Measurements from ENCODE around the gene SLX4. TPM values are rescaled to one million over a fixed set of nuclear protein-coding genes. Genes with fewer than 3 reads are reported as not detected.
A peak's percentile ranks its signal among the peaks of the same experiment; 100 is the strongest.

The SLX4 gene
- total RNA-seq, 2 experiments from 2014 or later: 9.8 to 10.1 TPM

DNA sequence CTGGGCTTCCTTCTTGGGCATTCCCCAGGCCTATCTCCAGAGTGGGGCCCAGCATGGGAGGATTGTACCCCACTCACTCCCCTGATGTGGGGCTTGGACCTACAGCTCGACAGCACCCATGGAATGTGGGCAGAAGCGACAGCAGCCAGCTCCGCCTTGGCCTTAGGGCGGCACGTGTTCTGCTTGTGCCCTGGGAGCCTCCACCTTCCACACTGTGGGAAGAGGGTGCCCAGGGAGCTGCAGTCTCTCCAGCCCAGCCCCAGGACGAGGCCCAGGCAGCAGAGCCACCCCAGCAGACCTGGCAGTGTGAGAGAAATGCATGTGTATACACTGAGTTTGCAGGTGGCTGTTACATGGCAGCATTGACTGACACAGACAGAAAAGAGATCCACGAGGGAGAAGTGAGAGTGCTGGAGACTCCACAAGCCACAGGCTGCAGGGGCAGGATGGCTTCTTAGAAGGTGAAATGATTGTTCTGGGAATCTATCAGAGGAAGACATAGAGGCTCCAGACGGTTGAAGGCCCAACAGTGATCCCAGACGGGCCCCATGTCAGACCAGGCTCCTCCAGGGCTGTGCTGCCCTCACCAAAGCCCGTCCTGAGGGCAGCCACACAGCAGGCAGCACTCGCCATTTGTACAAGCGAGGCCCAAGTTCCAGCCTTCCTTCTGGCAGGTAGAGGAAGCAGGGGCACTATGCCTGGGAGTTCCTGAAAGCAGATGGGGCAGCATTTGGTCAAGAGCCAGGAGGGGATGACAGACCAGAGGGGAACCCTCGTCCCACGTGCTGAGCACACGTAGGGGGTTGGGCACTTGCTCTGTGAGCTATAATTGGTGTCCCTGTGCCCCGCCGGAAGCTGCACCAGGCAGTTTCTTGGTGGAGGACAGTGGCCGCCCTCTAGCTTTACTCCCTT is 40.3 kb upstream of the SLX4 start:
- peaks cover 5% of the 10 kb centered on the region for H3K36me3 Mint-ChIP-seq (ENCODE audit: low read depth)
- H3K4me3 Mint-ChIP-seq: no peak overlapping the region
- DNase-seq (no peak), ATAC-seq (no peak)
- no peaks in the 10 kb centered on the region for H3K9me3 Mint-ChIP-seq
- intact Hi-C loops (cut with micrococcal nuclease): no loop called here
- POLR2A ChIA-PET: no interaction called here
- CTCF ChIA-PET: no interaction called here
- peak overlapping the region; percentile 36 for H3K27ac Mint-ChIP-seq
- H3K27me3 Mint-ChIP-seq: no peaks in the 10 kb centered on the region
- peaks cover under 1% of the 10 kb centered on the region for H3K4me1 Mint-ChIP-seq (ENCODE audit: low read depth)
- TF ChIP-seq, protein P1, sequence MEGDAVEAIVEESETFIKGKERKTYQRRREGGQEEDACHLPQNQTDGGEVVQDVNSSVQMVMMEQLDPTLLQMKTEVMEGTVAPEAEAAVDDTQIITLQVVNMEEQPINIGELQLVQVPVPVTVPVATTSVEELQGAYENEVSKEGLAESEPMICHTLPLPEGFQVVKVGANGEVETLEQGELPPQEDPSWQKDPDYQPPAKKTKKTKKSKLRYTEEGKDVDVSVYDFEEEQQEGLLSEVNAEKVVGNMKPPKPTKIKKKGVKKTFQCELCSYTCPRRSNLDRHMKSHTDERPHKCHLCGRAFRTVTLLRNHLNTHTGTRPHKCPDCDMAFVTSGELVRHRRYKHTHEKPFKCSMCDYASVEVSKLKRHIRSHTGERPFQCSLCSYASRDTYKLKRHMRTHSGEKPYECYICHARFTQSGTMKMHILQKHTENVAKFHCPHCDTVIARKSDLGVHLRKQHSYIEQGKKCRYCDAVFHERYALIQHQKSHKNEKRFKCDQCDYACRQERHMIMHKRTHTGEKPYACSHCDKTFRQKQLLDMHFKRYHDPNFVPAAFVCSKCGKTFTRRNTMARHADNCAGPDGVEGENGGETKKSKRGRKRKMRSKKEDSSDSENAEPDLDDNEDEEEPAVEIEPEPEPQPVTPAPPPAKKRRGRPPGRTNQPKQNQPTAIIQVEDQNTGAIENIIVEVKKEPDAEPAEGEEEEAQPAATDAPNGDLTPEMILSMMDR (IDR thresholded peaks at IDR 0.05): no peak

DNA sequence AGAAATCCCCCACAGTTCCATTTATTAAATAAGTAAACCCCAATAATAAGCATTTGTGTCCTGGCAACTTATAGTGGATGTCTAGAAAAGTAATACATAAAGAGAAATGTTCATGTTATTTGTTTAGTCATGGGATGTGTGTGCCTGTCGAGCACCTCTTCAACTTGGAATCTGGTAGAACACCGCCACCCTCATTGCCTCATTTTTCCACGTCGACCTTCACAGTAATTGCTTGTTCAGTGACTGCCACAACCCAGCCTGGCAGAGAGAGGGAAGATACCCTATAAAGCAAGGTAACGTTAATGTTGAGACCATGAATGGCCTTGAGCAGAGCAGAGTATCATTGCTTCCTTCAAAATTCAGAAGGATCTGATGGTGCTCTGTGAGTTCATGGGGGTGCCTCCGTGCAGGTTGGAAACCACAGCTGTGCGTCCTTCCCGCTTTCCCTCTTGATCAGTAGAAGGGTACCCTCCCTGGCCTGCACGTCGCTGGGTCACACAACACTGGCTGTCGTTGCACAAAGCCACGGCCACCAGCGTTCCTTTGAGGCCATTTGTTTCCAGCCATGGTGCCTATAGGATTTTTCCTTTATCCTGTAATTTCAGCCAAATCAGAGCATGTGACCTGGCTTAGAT is 39.3 kb upstream of the SLX4 start:
- intact Hi-C loops (cut with micrococcal nuclease): no loop called here
- ChIA-PET POLR2A (no interaction called here), CTCF (interaction anchor here (1.3 to 1.4 kb wide), 2 partner anchors 12 to 25 kb away, joined by 3 to 4 read pairs; no protein-coding TSS in a partner anchor)
- DNase-seq: no peak
- TF ChIP-seq, protein P1 (IDR thresholded peaks at IDR 0.05): no peak
- H3K27me3 Mint-ChIP-seq: no peaks in the 10 kb centered on the region
- no peaks in the 10 kb centered on the region for H3K9me3 Mint-ChIP-seq
- ATAC-seq: no peak
- no peak overlapping the region for H3K27ac Mint-ChIP-seq
- peaks cover 3% of the 10 kb centered on the region for H3K36me3 Mint-ChIP-seq (ENCODE audit: low read depth)
- peaks cover 3% of the 10 kb centered on the region for H3K4me1 Mint-ChIP-seq (ENCODE audit: low read depth)
- H3K4me3 Mint-ChIP-seq: no peak overlapping the region

DNA sequence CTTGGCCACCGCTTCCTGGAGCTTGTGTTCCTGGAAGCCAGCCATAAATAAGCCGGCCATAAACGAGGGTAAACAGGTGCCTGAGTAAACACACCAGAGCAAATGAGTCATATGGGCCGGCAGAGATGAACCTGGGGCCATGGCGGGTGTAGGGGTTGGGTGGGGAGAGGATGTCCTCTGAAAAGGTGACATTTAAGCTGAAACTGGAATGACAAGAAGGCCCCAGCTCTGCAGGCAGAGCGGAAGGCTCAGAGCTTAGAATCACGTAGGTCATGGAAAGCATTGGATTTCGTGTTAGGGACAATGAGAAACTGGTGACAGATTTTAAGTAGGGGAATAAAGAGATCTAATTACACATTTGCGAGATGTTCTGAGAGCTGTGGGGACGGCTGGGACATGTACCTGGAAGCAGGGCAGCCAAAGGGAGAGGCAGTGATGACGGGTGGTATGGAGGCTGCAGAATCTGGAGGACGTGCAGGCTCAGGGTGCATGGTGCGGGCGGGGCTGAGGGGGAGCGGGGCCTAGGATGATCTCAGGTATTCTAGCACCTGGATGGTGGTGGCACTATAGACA is 35.0 kb upstream of the SLX4 start:
- H3K4me1 Mint-ChIP-seq (ENCODE audit: low read depth): peaks cover 3% of the 10 kb centered on the region
- no peak for ATAC-seq
- ChIA-PET POLR2A (no interaction called here), CTCF (interaction anchor here (2.1 kb wide), 1 partner anchor 44 kb away, joined by 7 read pairs; no protein-coding TSS in a partner anchor)
- intact Hi-C loops (cut with micrococcal nuclease): loop anchor here (10.0 kb wide), 1 partner anchor 122 kb away; no protein-coding TSS in a partner anchor
- H3K27ac Mint-ChIP-seq: peak overlapping the region; percentile 18
- H3K9me3 Mint-ChIP-seq: no peaks in the 10 kb centered on the region
- no peak overlapping the region for H3K4me3 Mint-ChIP-seq
- H3K27me3 Mint-ChIP-seq: no peaks in the 10 kb centered on the region
- H3K36me3 Mint-ChIP-seq (ENCODE audit: low read depth): no peaks in the 10 kb centered on the region
- TF ChIP-seq, protein P1 (IDR thresholded peaks at IDR 0.05): no peak
- no peak for DNase-seq

DNA sequence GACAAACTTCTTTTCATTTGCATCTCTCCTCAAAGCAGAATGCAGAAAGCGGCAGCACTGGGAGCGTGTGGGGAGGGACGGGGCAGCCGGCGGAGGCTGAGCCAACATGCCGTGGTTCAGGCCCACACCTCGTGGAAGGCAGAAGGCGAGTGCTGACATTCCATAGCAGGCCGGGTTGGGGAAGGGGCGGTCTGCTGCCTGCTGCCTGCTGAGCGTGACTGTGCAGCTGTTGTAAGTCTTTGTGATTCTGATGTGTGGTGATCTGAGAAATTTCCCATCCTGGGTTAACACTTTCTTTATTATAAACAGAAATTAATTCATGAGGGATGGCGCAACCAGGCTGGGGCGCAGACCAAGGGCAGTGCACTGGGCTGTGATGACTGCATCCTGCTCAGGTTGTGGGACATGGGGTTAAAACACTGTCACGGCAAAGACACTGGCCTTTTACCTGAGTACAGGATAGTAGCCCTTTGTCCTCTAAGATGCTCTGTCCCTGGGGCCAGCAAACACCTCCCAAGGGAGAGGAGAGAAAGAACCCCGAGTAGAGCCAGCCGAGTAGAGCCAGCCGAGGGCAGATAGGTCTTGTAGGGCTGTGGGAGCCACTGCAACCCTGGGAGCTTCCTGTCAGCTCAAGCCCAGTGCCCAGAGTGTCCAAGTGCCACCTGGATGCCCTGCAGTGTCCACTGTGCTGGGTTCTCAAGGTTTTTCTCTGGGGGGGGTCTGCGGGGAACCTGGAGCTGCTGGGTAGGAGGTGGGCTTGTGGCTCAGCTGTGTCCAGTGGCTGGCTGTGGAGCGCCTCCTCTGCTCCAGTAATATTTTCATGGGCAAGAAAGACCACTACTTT is 34.3 kb upstream of the SLX4 start:
- Mint-ChIP-seq H3K9me3 (no peaks in the 10 kb centered on the region), H3K27me3 (no peaks in the 10 kb centered on the region), H3K27ac (no peak overlapping the region), H3K4me1 (ENCODE audit: low read depth) (peaks cover 3% of the 10 kb centered on the region), H3K36me3 (ENCODE audit: low read depth) (no peaks in the 10 kb centered on the region), H3K4me3 (no peak overlapping the region)
- intact Hi-C loops (cut with micrococcal nuclease): loop anchor here (10.0 kb wide), 1 partner anchor 121 kb away; no protein-coding TSS in a partner anchor
- ATAC-seq (no peak), DNase-seq (no peak)
- ChIA-PET CTCF (interaction anchor here (2.1 kb wide), 1 partner anchor 44 kb away, joined by 7 read pairs; no protein-coding TSS in a partner anchor), POLR2A (no interaction called here)
- TF ChIP-seq, protein P1 (IDR thresholded peaks at IDR 0.05): no peak

All from activated CD8-positive, alpha-beta T cell treated with anti-CD3 and anti-CD28 coated beads for 36 hours (primary cell).